Naive thymus-derived CD4-positive, alpha-beta T cell (primary cell): ENCODE measurements around the gene GPR157. TPM values are rescaled to one million over a fixed set of nuclear protein-coding genes. Genes with fewer than 3 reads are reported as not detected.
"Not testable (repeated sequence)": the region's sequence is repeated elsewhere in the genome, so short reads cannot be mapped to it uniquely, and the experiment has no call there.

Experiments
- ATAC-seq: fragments of 150-1000 bp; cut with Tn5 transposase; 2 replicates; pipeline ENCODE4 v1.10.0; 2021; ENCODE audit warnings: mild to moderate bottlenecking, moderate library complexity
- CTCF ChIA-PET: fragments of 350-600 bp; sonication (Branson Sonifier 250); formaldehyde crosslinking; loops from one replicate; lab custom pipeline; 2021; ENCODE audit warnings: antibody characterized with exemption; lab: Charles Lee
- POLR2A ChIA-PET: fragments of 350-600 bp; sonication (Branson Sonifier 250); formaldehyde crosslinking; loops from one replicate; lab custom pipeline; 2021; ENCODE audit warnings: antibody characterized with exemption, inconsistent platforms; lab: Charles Lee
- DNase-seq, 9 donors: peaks; one replicate each; pipeline versions ENCODE4 v3.0.0 to v3.0.0-alpha.2; 2020 to 2022; ENCODE audit warnings: mixed read lengths in 1 of 9
- H3K27ac ChIP-seq: one replicate; pipeline ENCODE4 v1.7.0; 2013; ENCODE audit warnings: mild to moderate bottlenecking, low read depth, low read length, moderate library complexity
- H3K27me3 ChIP-seq, 2 donors: one replicate each; pipeline ENCODE4 v1.7.0; 2013; ENCODE audit warnings: low read length in 2 of 2, mild to moderate bottlenecking in 2 of 2, moderate library complexity in 2 of 2; ENCODE audit not compliant: control insufficient read depth in 2 of 2, insufficient read depth in 2 of 2
- H3K36me3 ChIP-seq, 3 experiments: 1 replicate in 2 of 3; 2 replicates in 1 of 3; pipeline ENCODE4 v1.7.0; 2013; ENCODE audit warnings: low read length in 3 of 3, mild to moderate bottlenecking in 3 of 3, moderate library complexity in 1 of 3; ENCODE audit not compliant: insufficient read depth in 3 of 3, control insufficient read depth in 2 of 3
- H3K4me1 ChIP-seq, 2 donors: one replicate each; pipeline ENCODE4 v1.7.0; 2013; ENCODE audit warnings: low read length in 2 of 2, mild to moderate bottlenecking in 2 of 2, moderate library complexity in 1 of 2; ENCODE audit not compliant: control insufficient read depth in 2 of 2, insufficient read depth in 2 of 2
- H3K4me3 ChIP-seq: 2 replicates; pipeline ENCODE4 v1.7.0; 2013; ENCODE audit warnings: mild to moderate bottlenecking, low read length
- H3K9me3 ChIP-seq, 3 experiments: 1 replicate in 2 of 3; 2 replicates in 1 of 3; pipeline ENCODE4 v1.7.0; 2013; ENCODE audit warnings: low read length in 3 of 3; ENCODE audit not compliant: control insufficient read depth in 2 of 3
- H3K27ac Mint-ChIP-seq, 9 donors: one replicate each; pipeline ENCODE4 v1.8.0; 2020 to 2022; ENCODE audit warnings: mixed read lengths in 9 of 9, mild to moderate bottlenecking in 8 of 9, moderate library complexity in 5 of 9, inconsistent platforms in 2 of 9
- H3K27me3 Mint-ChIP-seq, 5 donors: one replicate each; pipeline ENCODE4 v1.8.0; 2021 to 2022; ENCODE audit warnings: mixed read lengths in 5 of 5, mild to moderate bottlenecking in 1 of 5
- H3K36me3 Mint-ChIP-seq, 5 donors: one replicate each; pipeline ENCODE4 v1.8.0; 2020 to 2022; ENCODE audit warnings: mixed read lengths in 5 of 5, mild to moderate bottlenecking in 3 of 5, inconsistent platforms in 1 of 5
- H3K4me1 Mint-ChIP-seq, 7 donors: one replicate each; pipeline ENCODE4 v1.8.0; 2020 to 2022; ENCODE audit warnings: mixed read lengths in 7 of 7, mild to moderate bottlenecking in 3 of 7, inconsistent platforms in 1 of 7
- H3K4me3 Mint-ChIP-seq, 10 donors: one replicate each; pipeline ENCODE4 v1.8.0; 2020 to 2022; ENCODE audit warnings: mild to moderate bottlenecking in 10 of 10, mixed read lengths in 10 of 10, moderate library complexity in 6 of 10, inconsistent platforms in 2 of 10
- H3K9me3 Mint-ChIP-seq, 11 donors: one replicate each; pipeline ENCODE4 v1.8.0; 2020 to 2022; ENCODE audit warnings: mixed read lengths in 11 of 11, mild to moderate bottlenecking in 4 of 11, inconsistent platforms in 1 of 11, moderate library complexity in 1 of 11
- intact Hi-C, 2 donors: fragments of 100-400 bp; cut with micrococcal nuclease; formaldehyde crosslinking; loops; one replicate each; pipeline ENCODE4 v1.15.1; 2023
- polyA plus RNA-seq, 2 donors: library from polyadenylated mRNA; unstranded; fragments of 300-500 nt; fragmentation: Illumina TruSeq; gene quantifications; one replicate each; pipeline ENCODE4 v1.2.3, GENCODE V29; 2021
- total RNA-seq, 6 experiments: library from RNA in 5 of 6; stranded (reverse) in 5 of 6; gene quantifications; 1 replicate in 5 of 6; 2 replicates in 1 of 6; pipeline ENCODE4 v1.2.3 and lab custom pipeline; 2021 to 2026

The GPR157 gene
- total and polyA plus RNA-seq, 7 experiments from 2014 or later: 1.4 to 14.1 (median 5.2) TPM

GRCh38 chr1:9155405-9155804, 26.5 kb upstream of the GPR157 start:
- intact Hi-C loops, H3K4me1 Mint-ChIP-seq, H3K9me3 ChIP-seq, H3K9me3 Mint-ChIP-seq, H3K27me3 Mint-ChIP-seq, H3K4me3 ChIP-seq, ATAC-seq, H3K36me3 Mint-ChIP-seq, H3K36me3 ChIP-seq, H3K27me3 ChIP-seq, H3K4me1 ChIP-seq, CTCF ChIA-PET, H3K4me3 Mint-ChIP-seq, H3K27ac ChIP-seq, H3K27ac Mint-ChIP-seq, DNase-seq, POLR2A ChIA-PET: not testable (repeated sequence)

GRCh38 chr1:9153152-9153551, 24.2 kb upstream of the GPR157 start:
- H3K4me3 Mint-ChIP-seq: no peak overlapping the region
- no peaks in the 10 kb centered on the region for H3K27me3 Mint-ChIP-seq
- no peaks in the 10 kb centered on the region for H3K9me3 ChIP-seq
- no peak overlapping the region for H3K27ac Mint-ChIP-seq
- intact Hi-C loops: no loop called here
- no peaks in the 10 kb centered on the region for H3K9me3 Mint-ChIP-seq
- DNase-seq (no peak), ATAC-seq (no peak)
- CTCF ChIA-PET: no interaction called here
- H3K27me3 ChIP-seq: no peaks in the 10 kb centered on the region
- POLR2A ChIA-PET: no interaction called here
- H3K4me3 ChIP-seq: no peak overlapping the region
- no peaks in the 10 kb centered on the region for H3K4me1 Mint-ChIP-seq
- peaks cover 0 to 2% (median 0%) of the 10 kb centered on the region in 5 donors for H3K36me3 Mint-ChIP-seq
- H3K36me3 ChIP-seq: no peaks in the 10 kb centered on the region
- no peaks in the 10 kb centered on the region for H3K4me1 ChIP-seq
- no peak overlapping the region for H3K27ac ChIP-seq

GRCh38 chr1:9152535-9152934, 23.6 kb upstream of the GPR157 start:
- H3K9me3 ChIP-seq: no peaks in the 10 kb centered on the region
- intact Hi-C loops: no loop called here
- no peaks in the 10 kb centered on the region for H3K36me3 ChIP-seq
- no peak for DNase-seq
- no peak overlapping the region for H3K4me3 ChIP-seq
- H3K27me3 Mint-ChIP-seq: no peaks in the 10 kb centered on the region
- no peaks in the 10 kb centered on the region for H3K4me1 ChIP-seq
- H3K36me3 Mint-ChIP-seq: peaks cover 0 to 2% (median 0%) of the 10 kb centered on the region in 5 donors
- ChIA-PET POLR2A (no interaction called here), CTCF (no interaction called here)
- H3K4me3 Mint-ChIP-seq: no peak overlapping the region
- H3K27me3 ChIP-seq: no peaks in the 10 kb centered on the region
- H3K4me1 Mint-ChIP-seq: no peaks in the 10 kb centered on the region
- H3K27ac Mint-ChIP-seq: no peak overlapping the region
- ATAC-seq: no peak
- no peak overlapping the region for H3K27ac ChIP-seq
- H3K9me3 Mint-ChIP-seq: no peaks in the 10 kb centered on the region

GRCh38 chr1:9151328-9151860, 22.5 kb upstream of the GPR157 start:
- Histone ChIP-seq H3K36me3 (no peaks in the 10 kb centered on the region), H3K4me1 (no peaks in the 10 kb centered on the region), H3K4me3 (no peak overlapping the region), H3K27me3 (no peaks in the 10 kb centered on the region), H3K27ac (no peak overlapping the region), H3K9me3 (no peaks in the 10 kb centered on the region)
- CTCF ChIA-PET: no interaction called here
- H3K4me1 Mint-ChIP-seq: no peaks in the 10 kb centered on the region
- peaks cover 0 to 2% (median 0%) of the 10 kb centered on the region in 5 donors for H3K36me3 Mint-ChIP-seq
- intact Hi-C loops: no loop called here
- H3K27me3 Mint-ChIP-seq: no peaks in the 10 kb centered on the region
- no peak overlapping the region for H3K4me3 Mint-ChIP-seq
- no peak for DNase-seq
- no peak for ATAC-seq
- no peaks in the 10 kb centered on the region for H3K9me3 Mint-ChIP-seq
- POLR2A ChIA-PET: no interaction called here
- H3K27ac Mint-ChIP-seq: peak overlapping the region in 1 of 9 donors; percentile 25

GRCh38 chr1:9150582-9151327, 21.9 kb upstream of the GPR157 start:
- no peaks in the 10 kb centered on the region for H3K9me3 ChIP-seq
- no peaks in the 10 kb centered on the region for H3K4me1 ChIP-seq
- DNase-seq: no peak
- intact Hi-C loops: no loop called here
- H3K27me3 ChIP-seq: no peaks in the 10 kb centered on the region
- H3K4me1 Mint-ChIP-seq: no peaks in the 10 kb centered on the region
- H3K36me3 Mint-ChIP-seq: peaks cover 0 to 2% (median 0%) of the 10 kb centered on the region in 5 donors
- no peak overlapping the region for H3K27ac ChIP-seq
- H3K9me3 Mint-ChIP-seq: no peaks in the 10 kb centered on the region
- ATAC-seq: no peak
- H3K4me3 Mint-ChIP-seq: no peak overlapping the region
- H3K36me3 ChIP-seq: no peaks in the 10 kb centered on the region
- no peaks in the 10 kb centered on the region for H3K27me3 Mint-ChIP-seq
- ChIA-PET POLR2A (no interaction called here), CTCF (no interaction called here)
- H3K4me3 ChIP-seq: no peak overlapping the region
- no peak overlapping the region for H3K27ac Mint-ChIP-seq

- H3K4me1 Mint-ChIP-seq: no peaks in the 10 kb centered on the region
- ChIA-PET CTCF (no interaction called here), POLR2A (no interaction called here)
- Histone ChIP-seq H3K27me3 (no peaks in the 10 kb centered on the region), H3K9me3 (no peaks in the 10 kb centered on the region), H3K4me1 (no peaks in the 10 kb centered on the region), H3K27ac (no peak overlapping the region), H3K4me3 (no peak overlapping the region), H3K36me3 (no peaks in the 10 kb centered on the region)
- peaks cover 0 to 2% (median 0%) of the 10 kb centered on the region in 5 donors for H3K36me3 Mint-ChIP-seq
- ATAC-seq (no peak), DNase-seq (no peak)
- H3K27me3 Mint-ChIP-seq: no peaks in the 10 kb centered on the region
- no peak overlapping the region for H3K27ac Mint-ChIP-seq
- intact Hi-C loops: no loop called here
- H3K4me3 Mint-ChIP-seq: no peak overlapping the region
- H3K9me3 Mint-ChIP-seq: no peaks in the 10 kb centered on the region
Measured at GRCh38 chr1:9149837-9150581, 21.1 kb upstream of the GPR157 start.
